Measurements from ENCODE around the gene COL23A1.

COL23A1 gene

GRCh38 chr5:178535299-178536175 lies 54.7 kb downstream of the COL23A1 start:
- DNase-seq (ENCODE audit: low read depth in 2 of 2, low spot score in 1 of 2) = no peak

DNA sequence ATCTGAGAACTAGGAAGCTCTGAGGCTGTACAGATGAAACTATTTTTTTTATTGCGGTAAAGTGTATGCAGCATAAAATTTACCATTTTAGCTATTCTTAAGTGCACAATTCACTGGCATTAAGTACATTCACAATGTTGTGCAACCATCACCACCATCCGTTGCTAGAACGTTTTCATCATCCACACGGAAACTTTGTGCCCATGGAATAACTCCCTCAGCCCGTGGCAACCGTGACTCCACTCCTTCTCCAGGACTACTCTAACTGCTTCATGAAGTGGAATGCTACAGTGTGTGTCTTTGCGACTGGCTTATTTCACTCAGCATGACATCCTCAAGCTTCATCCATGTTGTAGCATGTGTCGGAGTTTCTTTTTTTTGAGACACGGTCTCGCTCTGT lies 57.1 kb downstream of the COL23A1 start:
- no peak for DNase-seq (ENCODE audit: low read depth in 2 of 2, low spot score in 1 of 2)

- no peak for DNase-seq (ENCODE audit: low read depth in 2 of 2, low spot score in 1 of 2)
These were observed 57.5 kb downstream of the COL23A1 start for GRCh38 chr5:178532666-178533065.

GRCh38 chr5:178532236-178532635 lies 58.0 kb downstream of the COL23A1 start:
- no peak for DNase-seq (ENCODE audit: low read depth in 2 of 2, low spot score in 1 of 2)

DNA sequence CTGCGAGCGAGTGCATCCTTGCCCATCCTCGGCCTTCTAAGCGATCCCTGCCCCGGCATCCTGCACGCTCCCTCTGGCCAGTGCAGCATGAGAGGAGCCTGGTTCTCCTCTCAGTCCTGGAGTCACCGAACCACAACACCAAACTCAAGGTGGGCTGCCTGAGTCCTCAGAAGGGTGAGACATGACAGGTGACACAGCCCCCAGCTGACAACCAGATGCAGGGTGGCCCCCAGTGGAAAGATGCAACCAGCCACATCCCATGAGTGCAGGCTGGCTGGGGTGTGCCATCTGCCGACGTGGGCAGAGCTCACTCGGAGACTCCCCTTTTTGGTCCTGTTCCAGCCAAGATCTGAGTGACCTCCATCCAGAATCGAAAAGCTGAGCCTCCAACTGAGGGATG lies 58.4 kb downstream of the COL23A1 start:
- DNase-seq (ENCODE audit: low read depth in 2 of 2, low spot score in 1 of 2) = no peak

DNA sequence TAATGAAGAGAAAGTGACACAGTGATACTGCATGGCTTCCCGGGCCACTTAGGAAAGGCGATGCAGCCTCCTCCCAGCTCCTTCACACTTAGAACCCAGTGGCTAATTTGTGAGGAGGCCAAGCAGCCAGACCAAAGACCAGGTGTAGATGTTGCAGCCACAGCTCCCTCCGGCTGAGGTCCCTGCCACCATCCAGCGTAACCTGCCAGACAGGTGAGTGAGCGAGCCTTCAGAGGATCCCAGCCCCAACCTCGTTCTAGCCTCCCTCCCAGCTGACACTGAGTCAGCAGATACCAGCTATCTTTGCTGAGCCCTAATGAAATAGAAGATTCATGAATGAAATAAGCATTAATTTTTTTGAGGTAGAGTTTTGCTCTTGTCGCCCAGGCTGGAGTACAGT lies 59.7 kb downstream of the COL23A1 start:
- no peak for DNase-seq (ENCODE audit: low read depth in 2 of 2, low spot score in 1 of 2)

DNA sequence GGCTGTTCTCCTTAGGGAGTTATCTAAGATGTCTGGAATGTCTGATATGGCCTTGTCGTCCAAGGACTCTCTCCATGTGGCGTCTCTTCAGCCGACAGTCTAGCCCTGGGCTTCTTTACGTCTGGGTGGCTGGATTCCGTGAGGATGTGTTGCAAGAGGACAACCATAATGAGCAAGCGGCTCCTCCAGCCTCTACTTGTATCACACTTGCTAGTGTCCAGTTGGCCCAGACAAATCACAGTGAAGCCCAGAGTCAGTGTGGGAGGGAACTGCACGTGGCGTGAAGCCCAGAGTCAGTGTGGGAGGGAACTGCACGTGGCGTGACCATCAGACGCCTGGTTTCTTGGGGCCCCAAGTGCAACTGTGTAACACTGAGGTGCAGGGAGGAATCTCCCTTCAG lies 61.1 kb downstream of the COL23A1 start:
- DNase-seq (ENCODE audit: low read depth in 2 of 2, low spot score in 1 of 2) = no peak

DNA sequence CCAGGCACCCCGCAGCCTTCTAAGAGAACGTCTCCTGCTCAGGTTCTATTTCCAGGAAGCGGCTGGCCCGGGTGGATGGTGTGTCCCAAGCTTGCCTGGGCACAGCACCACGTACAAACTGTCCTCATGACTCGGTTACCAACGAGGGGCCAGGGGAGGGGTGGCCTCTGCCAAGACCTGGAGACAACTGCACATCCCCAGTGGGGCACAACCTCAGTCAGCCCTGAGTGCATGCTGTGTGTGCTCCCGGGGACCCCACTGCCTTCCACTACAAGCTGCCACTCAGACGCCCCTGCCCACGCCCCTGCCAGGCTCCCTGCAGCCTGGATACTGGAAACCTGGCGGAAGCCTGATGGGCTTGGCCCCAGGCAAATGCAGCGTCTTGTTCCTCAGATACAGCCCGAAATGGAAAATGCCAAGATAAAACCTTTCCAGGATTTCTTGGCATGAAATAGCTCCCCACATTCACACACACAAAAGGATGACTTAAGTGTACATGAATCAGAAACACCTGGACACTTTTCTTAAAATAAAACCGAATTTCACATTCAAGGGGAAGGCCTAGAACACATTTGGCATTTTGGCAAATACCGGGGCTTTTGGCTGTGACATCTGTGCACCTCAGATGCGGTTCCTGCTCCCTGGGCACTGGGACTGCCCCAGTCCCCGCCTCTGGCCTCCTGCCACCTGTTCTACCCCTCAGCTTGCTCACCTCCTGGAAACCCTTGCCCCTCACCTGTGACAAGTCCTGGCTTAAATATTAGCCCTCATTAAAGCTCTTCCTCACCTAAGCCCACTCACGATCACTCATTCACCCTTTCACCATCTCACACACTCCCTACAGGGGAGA lies 62.5 kb downstream of the COL23A1 start:
- DNase-seq (ENCODE audit: low read depth in 2 of 2, low spot score in 1 of 2) = no peak

DNA sequence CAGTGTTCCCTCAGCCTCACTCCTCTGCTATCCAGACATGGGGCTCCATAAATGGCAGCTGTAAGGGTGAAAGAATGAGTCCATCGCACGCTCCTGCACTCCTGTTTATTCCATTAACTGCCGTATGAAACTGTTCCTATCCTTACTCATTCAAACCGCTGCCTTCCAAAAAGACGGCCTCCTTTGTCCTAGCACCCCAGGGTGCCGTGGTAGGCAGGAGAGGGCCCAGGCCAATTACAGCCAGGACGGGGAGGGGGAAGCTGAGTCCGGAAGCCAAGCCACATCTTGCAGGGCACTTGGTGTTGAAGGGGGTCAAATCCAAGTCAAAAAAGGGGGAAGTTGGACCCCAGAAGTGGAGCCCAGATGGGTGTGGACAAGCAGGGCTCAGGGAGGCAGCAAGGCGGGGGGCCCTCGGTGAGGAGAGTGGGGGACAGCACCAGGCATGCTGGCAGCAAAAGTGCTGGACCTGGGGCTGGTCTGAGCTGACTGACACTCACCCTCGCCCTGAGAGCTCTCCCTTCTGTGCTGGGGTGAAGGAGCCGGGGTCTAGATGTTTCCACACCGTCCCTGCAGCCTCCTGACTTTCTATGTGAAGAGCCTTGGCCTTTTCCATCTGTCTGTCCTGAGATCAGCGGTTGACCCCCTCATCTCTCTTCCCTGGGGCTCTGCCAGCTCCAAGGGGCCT lies 63.3 kb downstream of the COL23A1 start:
- no peak for DNase-seq (ENCODE audit: low read depth in 2 of 2, low spot score in 1 of 2)

- no peak for DNase-seq (ENCODE audit: low read depth in 2 of 2, low spot score in 1 of 2)
These were observed 64.1 kb downstream of the COL23A1 start for GRCh38 chr5:178525906-178526732.

GRCh38 chr5:178524093-178524882 lies 65.9 kb downstream of the COL23A1 start:
- DNase-seq (ENCODE audit: low read depth in 2 of 2, low spot score in 1 of 2) = no peak

DNA sequence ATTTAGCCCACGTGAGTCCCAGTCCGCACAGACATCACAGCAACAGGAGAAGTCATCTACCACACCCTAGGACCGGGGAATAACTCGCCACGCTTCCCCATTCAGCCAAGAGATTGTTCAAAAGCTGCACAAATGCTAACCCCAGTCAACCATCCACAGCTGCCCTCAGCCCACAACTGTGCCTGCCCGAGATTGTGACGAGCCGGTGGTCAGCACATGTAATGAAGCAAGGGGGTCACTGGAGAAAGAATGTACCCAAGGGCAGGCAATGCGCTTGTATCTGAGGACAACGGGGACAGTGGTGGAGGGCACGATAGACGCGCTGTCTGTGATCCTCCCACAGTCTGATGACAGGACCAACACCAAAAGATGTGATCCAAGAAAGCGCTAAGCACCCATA lies 67.8 kb downstream of the COL23A1 start:
- no peak for DNase-seq (ENCODE audit: low read depth in 2 of 2, low spot score in 1 of 2)

DNA sequence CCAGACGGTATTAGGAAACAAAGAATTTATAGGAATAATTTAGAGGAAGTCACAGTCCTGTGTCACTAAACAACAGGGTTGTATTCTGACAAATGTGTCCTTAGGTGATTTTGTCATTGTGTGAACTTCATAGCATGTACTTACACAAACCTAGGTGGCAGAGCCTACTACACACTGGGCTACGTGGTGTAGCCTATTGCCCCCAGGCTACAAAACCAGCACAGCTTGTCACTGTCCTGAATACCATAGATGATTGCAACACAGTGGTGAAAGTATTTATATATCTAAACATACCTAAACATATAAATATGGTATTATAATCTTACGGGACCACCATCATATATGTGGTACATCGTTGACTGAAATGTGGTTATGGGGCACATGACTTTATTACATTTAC lies 69.3 kb downstream of the COL23A1 start:
- no peak for DNase-seq (ENCODE audit: low read depth in 2 of 2, low spot score in 1 of 2)

- no peak for DNase-seq (ENCODE audit: low read depth in 2 of 2, low spot score in 1 of 2)
These were observed 70.4 kb downstream of the COL23A1 start for GRCh38 chr5:178519804-178520203.

GRCh38 chr5:178519155-178519554 lies 71.0 kb downstream of the COL23A1 start:
- DNase-seq (ENCODE audit: low read depth in 2 of 2, low spot score in 1 of 2) = no peak

GRCh38 chr5:178516504-178517235 lies 73.5 kb downstream of the COL23A1 start:
- DNase-seq (ENCODE audit: low read depth in 2 of 2, low spot score in 1 of 2) = no peak

GRCh38 chr5:178515776-178516503 lies 74.3 kb downstream of the COL23A1 start:
- no peak for DNase-seq (ENCODE audit: low read depth in 2 of 2, low spot score in 1 of 2)

DNA sequence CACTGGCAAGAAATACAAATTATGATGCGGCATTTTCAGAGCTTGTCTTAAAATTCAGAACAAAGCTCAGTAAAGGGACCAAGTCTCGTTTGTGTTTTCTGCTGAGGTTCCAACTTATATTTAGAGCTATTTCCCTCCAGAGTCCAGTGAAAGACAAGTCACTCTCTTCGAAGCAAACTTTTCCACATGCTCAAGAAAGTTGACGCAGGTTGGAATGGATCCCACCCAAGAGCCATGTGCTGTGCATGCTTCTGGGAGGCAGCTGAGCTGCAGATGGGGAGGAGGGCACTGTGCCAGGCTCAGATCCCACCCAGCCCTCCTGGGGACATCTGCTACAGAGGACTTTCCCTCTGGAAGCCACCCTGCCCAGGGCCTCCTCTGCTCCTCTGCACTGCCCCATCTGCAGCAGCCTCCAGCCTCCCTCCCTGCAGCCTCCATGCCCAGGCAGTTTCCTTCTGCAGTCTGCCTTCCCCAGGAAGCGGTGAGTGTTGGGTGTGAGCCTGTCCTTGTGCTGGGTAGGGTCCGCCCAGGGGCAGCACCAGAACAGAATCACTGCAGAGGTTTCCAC lies 75.3 kb downstream of the COL23A1 start:
- DNase-seq (ENCODE audit: low read depth in 2 of 2, low spot score in 1 of 2) = no peak

Measured in stimulated activated CD8-positive, alpha-beta memory T cell treated with anti-CD3 and anti-CD28 coated beads, Interleukin-4, amount 100 ng/mL, for 4 hours (primary cell).